Stimulated activated CD8-positive, alpha-beta memory T cell treated with anti-CD3 and anti-CD28 coated beads, Interleukin-12 subunit alpha, Interleukin-12 subunit beta, amount 100 ng/mL, for 24 hours (primary cell): ENCODE data around the gene RS1.

Experiments
- DNase-seq: peaks from one replicate; pipeline ENCODE4 v3.0.0-alpha.2; 2020; ENCODE audit errors: extremely low read depth

RS1 gene

GRCh38 chrX:18668071-18668835 is 3.7 kb downstream of the RS1 start:
- no peak for DNase-seq

GRCh38 chrX:18666614-18667013 is 5.3 kb downstream of the RS1 start:
- no peak for DNase-seq

GRCh38 chrX:18664947-18665346 is 7.0 kb downstream of the RS1 start:
- no peak for DNase-seq

- DNase-seq, result no peak
Observed at GRCh38 chrX:18661273-18661672, 10.6 kb downstream of the RS1 start.

GRCh38 chrX:18654875-18655836 is 16.8 kb downstream of the RS1 start:
- no peak for DNase-seq

GRCh38 chrX:18652636-18653035 is 19.3 kb downstream of the RS1 start:
- DNase-seq, result no peak

- no peak for DNase-seq
Observed at GRCh38 chrX:18650662-18651061, 21.2 kb downstream of the RS1 start.

- no peak for DNase-seq
Observed at GRCh38 chrX:18649498-18649951, 22.4 kb downstream of the RS1 start.

- no peak for DNase-seq
Observed at GRCh38 chrX:18647621-18648020, 24.3 kb downstream of the RS1 start.

- no peak for DNase-seq
Observed at GRCh38 chrX:18643853-18644252, 28.1 kb downstream of the RS1 start.

GRCh38 chrX:18643243-18643642 is 28.7 kb downstream of the RS1 start:
- no peak for DNase-seq

GRCh38 chrX:18640686-18641085 is 31.2 kb downstream of the RS1 start:
- DNase-seq, result no peak

GRCh38 chrX:18639280-18639679 is 32.6 kb downstream of the RS1 start:
- no peak for DNase-seq

GRCh38 chrX:18638398-18638797 is 33.5 kb downstream of the RS1 start:
- no peak for DNase-seq

- DNase-seq, result no peak
Observed at GRCh38 chrX:18630934-18631333, 41.0 kb downstream of the RS1 start.

GRCh38 chrX:18624599-18624998 is 47.3 kb downstream of the RS1 start:
- DNase-seq, result no peak

- DNase-seq, result no peak
Observed at GRCh38 chrX:18620349-18620748, 51.6 kb downstream of the RS1 start.

- no peak for DNase-seq
Observed at GRCh38 chrX:18619288-18619687, 52.6 kb downstream of the RS1 start.

GRCh38 chrX:18617407-18617750 is 54.5 kb downstream of the RS1 start:
- no peak for DNase-seq

- DNase-seq, result no peak
Observed at GRCh38 chrX:18616688-18617406, 55.1 kb downstream of the RS1 start.

GRCh38 chrX:18613930-18614639 is 57.8 kb downstream of the RS1 start:
- no peak for DNase-seq

- DNase-seq, result no peak
Observed at GRCh38 chrX:18607966-18608365, 63.9 kb downstream of the RS1 start.
